Measurements from ENCODE around the gene ATF6.

Gene ATF6

DNA sequence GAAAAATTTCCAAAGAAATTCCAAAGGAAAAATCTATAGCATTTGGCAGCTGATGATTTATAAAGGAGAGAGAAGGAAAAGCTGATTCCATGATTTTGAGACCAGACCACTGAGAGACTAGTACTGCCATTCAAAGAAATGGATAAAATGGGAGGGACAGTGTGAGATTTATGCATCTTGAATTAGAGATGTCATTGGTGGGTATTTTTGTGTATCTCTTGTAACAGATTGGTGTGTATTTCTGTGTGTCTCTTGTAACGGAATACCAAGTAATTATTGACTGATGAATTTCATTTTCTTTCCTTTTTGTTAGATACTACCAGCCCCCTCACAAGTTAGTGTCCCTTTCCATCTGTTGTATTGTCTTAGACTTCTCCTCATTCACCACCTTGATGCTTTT is 155.4 kb downstream of the ATF6 start:
- Histone ChIP-seq H3K27me3 (ENCODE audit: insufficient read depth, insufficient read length) (no peaks in the 10 kb centered on the region), H3K4me3 (ENCODE audit: insufficient read length, low read depth) (no peak overlapping the region), H3K9me3 (ENCODE audit: insufficient read depth, low read length) (no peaks in the 10 kb centered on the region), H3K36me3 (ENCODE audit: insufficient read depth, insufficient read length, low read length) (no peaks in the 10 kb centered on the region), H3K4me1 (ENCODE audit: insufficient read depth, insufficient read length) (no peaks in the 10 kb centered on the region), H3K9ac (ENCODE audit: insufficient read length, low read depth) (no peak overlapping the region)
- no peak for DNase-seq (ENCODE audit: low read depth, low spot score)
- TF ChIP-seq ZNF274 (IDR thresholded peaks at IDR 0.05; ENCODE audit: low read depth, low read length) (no peak), SUZ12 (IDR thresholded peaks at IDR 0.05; ENCODE audit: extremely low read depth, insufficient read depth, insufficient read length) (no peak), YY1 (IDR thresholded peaks at IDR 0.05; ENCODE audit: insufficient read depth, insufficient read length) (no peak)

DNA sequence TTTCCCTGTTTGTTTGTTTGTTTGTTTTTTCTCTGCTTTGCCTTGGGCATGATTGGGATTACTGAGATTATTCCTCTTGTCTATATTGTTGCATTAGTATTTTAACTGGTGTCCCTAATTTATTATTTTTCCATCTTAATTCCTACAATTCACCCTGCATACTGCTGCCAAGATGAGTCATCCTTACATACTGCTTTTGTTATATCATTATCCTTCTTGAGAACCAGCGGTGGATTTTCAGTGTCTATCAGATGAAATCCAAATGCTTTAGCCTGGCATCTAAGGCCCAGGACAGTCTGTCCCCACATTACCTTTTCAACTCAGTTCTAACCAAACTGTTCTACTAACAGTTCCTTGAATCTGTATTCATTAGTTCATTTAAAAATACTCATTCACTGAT is 155.9 kb downstream of the ATF6 start:
- no peak overlapping the region for H3K4me3 ChIP-seq (ENCODE audit: insufficient read length, low read depth)
- no peaks in the 10 kb centered on the region for H3K4me1 ChIP-seq (ENCODE audit: insufficient read depth, insufficient read length)
- H3K9ac ChIP-seq (ENCODE audit: insufficient read length, low read depth) = no peak overlapping the region
- H3K9me3 ChIP-seq (ENCODE audit: insufficient read depth, low read length) = no peaks in the 10 kb centered on the region
- H3K27me3 ChIP-seq (ENCODE audit: insufficient read depth, insufficient read length) = no peaks in the 10 kb centered on the region
- DNase-seq (ENCODE audit: low read depth, low spot score) = no peak
- H3K36me3 ChIP-seq (ENCODE audit: insufficient read depth, insufficient read length, low read length) = no peaks in the 10 kb centered on the region
- TF ChIP-seq YY1 (IDR thresholded peaks at IDR 0.05; ENCODE audit: insufficient read depth, insufficient read length) (no peak), ZNF274 (IDR thresholded peaks at IDR 0.05; ENCODE audit: low read depth, low read length) (no peak), SUZ12 (IDR thresholded peaks at IDR 0.05; ENCODE audit: extremely low read depth, insufficient read depth, insufficient read length) (no peak)

DNA sequence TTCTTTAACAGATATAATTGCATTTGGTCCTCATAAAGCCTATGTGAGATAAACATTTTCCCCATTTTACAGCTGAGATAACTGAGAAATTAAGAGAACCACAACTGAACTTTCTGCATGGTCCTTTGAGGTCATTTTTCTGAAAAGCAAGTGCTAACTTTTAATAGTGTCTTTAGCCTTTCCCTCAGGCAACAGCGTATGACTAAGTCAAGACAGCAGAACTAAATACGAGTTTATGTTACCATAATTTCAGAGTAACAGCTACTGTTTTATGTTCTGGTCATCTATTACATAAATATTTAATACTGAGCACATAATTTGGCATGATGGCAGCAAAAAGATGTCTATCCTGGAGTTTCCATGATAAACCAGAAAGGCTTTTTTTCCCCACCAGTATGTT is 161.9 kb downstream of the ATF6 start:
- Histone ChIP-seq H3K9ac (ENCODE audit: insufficient read length, low read depth) (no peak overlapping the region), H3K27me3 (ENCODE audit: insufficient read depth, insufficient read length) (no peaks in the 10 kb centered on the region), H3K4me1 (ENCODE audit: insufficient read depth, insufficient read length) (no peaks in the 10 kb centered on the region), H3K36me3 (ENCODE audit: insufficient read depth, insufficient read length, low read length) (no peaks in the 10 kb centered on the region), H3K4me3 (ENCODE audit: insufficient read length, low read depth) (no peak overlapping the region), H3K9me3 (ENCODE audit: insufficient read depth, low read length) (no peaks in the 10 kb centered on the region)
- TF ChIP-seq ZNF274 (IDR thresholded peaks at IDR 0.05; ENCODE audit: low read depth, low read length) (no peak), SUZ12 (IDR thresholded peaks at IDR 0.05; ENCODE audit: extremely low read depth, insufficient read depth, insufficient read length) (no peak), YY1 (IDR thresholded peaks at IDR 0.05; ENCODE audit: insufficient read depth, insufficient read length) (no peak)
- DNase-seq (ENCODE audit: low read depth, low spot score) = no peak

DNA sequence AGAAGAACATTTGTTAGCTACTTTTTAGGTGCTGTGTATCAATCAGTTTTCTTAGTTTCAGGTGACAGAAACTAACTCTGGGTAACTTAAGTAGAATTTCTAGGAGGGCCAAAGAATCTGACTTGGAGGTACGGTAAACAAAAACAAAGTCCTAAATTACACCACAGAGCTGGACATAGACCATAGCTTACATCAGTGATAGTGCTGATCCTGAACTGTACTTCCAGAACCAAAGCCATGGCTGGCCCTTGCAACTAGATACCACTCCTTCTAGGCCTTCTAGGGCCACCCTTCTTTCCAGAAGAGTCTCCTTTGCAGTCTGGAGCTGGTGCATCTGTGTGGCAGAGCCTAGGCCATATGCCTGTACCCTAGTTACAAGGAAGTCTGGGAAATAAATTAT is 163.0 kb downstream of the ATF6 start:
- Histone ChIP-seq H3K36me3 (ENCODE audit: insufficient read depth, insufficient read length, low read length) (no peaks in the 10 kb centered on the region), H3K27me3 (ENCODE audit: insufficient read depth, insufficient read length) (no peaks in the 10 kb centered on the region), H3K9ac (ENCODE audit: insufficient read length, low read depth) (no peak overlapping the region), H3K4me3 (ENCODE audit: insufficient read length, low read depth) (no peak overlapping the region), H3K4me1 (ENCODE audit: insufficient read depth, insufficient read length) (no peaks in the 10 kb centered on the region), H3K9me3 (ENCODE audit: insufficient read depth, low read length) (no peaks in the 10 kb centered on the region)
- TF ChIP-seq YY1 (IDR thresholded peaks at IDR 0.05; ENCODE audit: insufficient read depth, insufficient read length) = no peak
- DNase-seq (ENCODE audit: low read depth, low spot score) = no peak

DNA sequence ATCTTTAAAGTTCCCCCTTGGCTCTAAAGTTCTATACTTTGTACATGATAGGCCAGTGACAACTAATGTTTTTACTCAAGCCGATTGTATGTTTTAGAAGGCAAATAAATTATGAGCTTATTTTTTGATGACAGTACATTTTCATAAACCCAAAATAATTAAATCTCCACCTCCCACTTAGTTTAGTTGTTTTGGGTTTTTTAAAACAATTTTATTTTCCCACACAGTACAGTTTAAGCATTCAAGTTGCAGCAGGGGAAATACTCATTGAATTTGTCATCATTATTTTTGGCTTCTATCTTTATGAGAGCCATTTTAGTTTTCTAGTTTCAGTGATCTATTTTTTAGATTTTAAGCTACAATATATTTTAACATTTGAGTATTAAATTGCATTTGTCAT is 163.9 kb downstream of the ATF6 start:
- no peak for DNase-seq (ENCODE audit: low read depth, low spot score)
- H3K4me3 ChIP-seq (ENCODE audit: insufficient read length, low read depth) = no peak overlapping the region
- no peaks in the 10 kb centered on the region for H3K9me3 ChIP-seq (ENCODE audit: insufficient read depth, low read length)
- H3K36me3 ChIP-seq (ENCODE audit: insufficient read depth, insufficient read length, low read length) = no peaks in the 10 kb centered on the region
- TF ChIP-seq ZNF274 (IDR thresholded peaks at IDR 0.05; ENCODE audit: low read depth, low read length) (no peak), SUZ12 (IDR thresholded peaks at IDR 0.05; ENCODE audit: extremely low read depth, insufficient read depth, insufficient read length) (no peak), YY1 (IDR thresholded peaks at IDR 0.05; ENCODE audit: insufficient read depth, insufficient read length) (no peak)
- H3K9ac ChIP-seq (ENCODE audit: insufficient read length, low read depth) = no peak overlapping the region
- no peaks in the 10 kb centered on the region for H3K27me3 ChIP-seq (ENCODE audit: insufficient read depth, insufficient read length)
- H3K4me1 ChIP-seq (ENCODE audit: insufficient read depth, insufficient read length) = no peaks in the 10 kb centered on the region

DNA sequence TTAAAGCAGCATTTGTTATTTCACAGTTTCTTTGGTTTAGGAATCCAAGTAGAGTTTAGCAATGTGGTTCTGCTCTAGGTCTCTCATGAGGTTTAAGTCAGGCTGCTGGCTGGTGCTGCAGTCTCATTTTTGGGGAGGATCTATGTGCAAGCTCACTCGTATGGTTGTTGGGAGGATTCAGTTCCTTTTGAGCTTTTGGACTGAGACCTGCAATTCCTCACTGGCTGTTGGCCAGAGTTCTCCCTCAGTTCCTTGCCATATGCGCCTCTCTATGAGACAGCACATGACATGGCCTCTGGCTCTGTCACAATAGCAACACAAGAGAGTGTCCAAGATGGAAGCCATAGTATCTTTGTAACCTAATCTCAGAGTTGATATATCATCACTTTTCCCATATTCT is 166.5 kb downstream of the ATF6 start:
- no peak for DNase-seq (ENCODE audit: low read depth, low spot score)
- no peaks in the 10 kb centered on the region for H3K36me3 ChIP-seq (ENCODE audit: insufficient read depth, insufficient read length, low read length)
- no peak overlapping the region for H3K9ac ChIP-seq (ENCODE audit: insufficient read length, low read depth)
- H3K4me1 ChIP-seq (ENCODE audit: insufficient read depth, insufficient read length) = no peaks in the 10 kb centered on the region
- no peak overlapping the region for H3K4me3 ChIP-seq (ENCODE audit: insufficient read length, low read depth)
- no peaks in the 10 kb centered on the region for H3K9me3 ChIP-seq (ENCODE audit: insufficient read depth, low read length)
- no peak for TF ChIP-seq SUZ12 (IDR thresholded peaks at IDR 0.05; ENCODE audit: extremely low read depth, insufficient read depth, insufficient read length)
- no peak for TF ChIP-seq ZNF274 (IDR thresholded peaks at IDR 0.05; ENCODE audit: low read depth, low read length)
- no peak for TF ChIP-seq YY1 (IDR thresholded peaks at IDR 0.05; ENCODE audit: insufficient read depth, insufficient read length)
- no peaks in the 10 kb centered on the region for H3K27me3 ChIP-seq (ENCODE audit: insufficient read depth, insufficient read length)

DNA sequence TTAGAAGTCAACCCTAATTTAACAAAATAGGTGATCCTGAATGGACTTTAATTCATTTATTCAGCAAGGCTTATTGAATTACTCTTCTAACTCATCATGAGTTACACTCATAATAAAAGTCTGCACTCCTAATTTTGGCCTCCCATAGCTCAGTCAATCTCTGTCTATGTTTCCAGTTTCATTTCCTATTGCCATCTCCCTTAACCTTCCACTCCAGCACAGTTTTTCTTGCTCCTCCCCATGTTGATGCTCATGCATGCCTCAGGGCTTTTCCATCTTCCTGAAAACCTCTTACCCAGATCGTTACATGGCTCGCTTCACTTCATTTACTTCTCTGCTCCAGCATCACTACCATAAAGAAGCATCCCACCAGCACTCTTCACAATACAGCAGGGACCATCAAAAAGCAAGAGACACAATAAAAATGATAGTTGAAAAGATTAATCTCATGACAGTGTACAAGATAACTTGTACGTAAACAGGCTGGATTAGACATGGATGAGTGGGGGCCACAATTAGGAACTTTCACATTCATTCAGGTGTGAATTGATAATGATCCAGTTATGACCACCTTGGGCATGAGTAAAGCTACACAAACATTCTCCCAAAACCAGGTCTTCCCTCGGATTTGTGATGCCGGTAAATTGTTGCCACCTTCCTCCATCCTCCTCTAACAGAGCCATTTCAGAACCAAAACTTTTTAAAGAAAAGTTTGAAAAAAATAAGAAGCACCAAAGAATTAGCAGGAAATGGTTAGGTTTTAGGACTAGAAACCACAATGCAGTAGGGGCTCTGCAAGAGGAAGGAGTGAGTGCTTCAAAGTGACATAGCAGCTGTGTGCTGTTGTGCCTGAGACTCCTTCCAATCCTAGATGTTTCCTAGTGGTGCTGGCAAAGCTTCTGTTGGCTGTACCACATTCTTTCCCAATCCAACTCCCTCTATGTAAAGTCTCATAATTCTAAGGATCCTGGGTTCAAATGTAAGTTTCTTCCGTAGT is 167.8 kb downstream of the ATF6 start:
- Histone ChIP-seq H3K9me3 (ENCODE audit: insufficient read depth, low read length) (no peaks in the 10 kb centered on the region), H3K4me3 (ENCODE audit: insufficient read length, low read depth) (no peak overlapping the region), H3K36me3 (ENCODE audit: insufficient read depth, insufficient read length, low read length) (no peaks in the 10 kb centered on the region), H3K9ac (ENCODE audit: insufficient read length, low read depth) (no peak overlapping the region), H3K27me3 (ENCODE audit: insufficient read depth, insufficient read length) (no peaks in the 10 kb centered on the region), H3K4me1 (ENCODE audit: insufficient read depth, insufficient read length) (no peaks in the 10 kb centered on the region)
- no peak for DNase-seq (ENCODE audit: low read depth, low spot score)
- no peak for TF ChIP-seq ZNF274 (IDR thresholded peaks at IDR 0.05; ENCODE audit: low read depth, low read length)
- no peak for TF ChIP-seq YY1 (IDR thresholded peaks at IDR 0.05; ENCODE audit: insufficient read depth, insufficient read length)
- no peak for TF ChIP-seq SUZ12 (IDR thresholded peaks at IDR 0.05; ENCODE audit: extremely low read depth, insufficient read depth, insufficient read length)
